Osteoblast (primary cell): ENCODE data around the gene MARK3. TPM values are rescaled to one million over a fixed set of nuclear protein-coding genes. Genes with fewer than 3 reads are reported as not detected.

ENCODE experiments used
- DNase-seq: peaks from one replicate; pipeline ENCODE4 v3.0.0; 2011; ENCODE audit warnings: low spot score, mixed read lengths; ENCODE audit not compliant: insufficient read length; ENCODE audit errors: missing footprints
- H2AFZ ChIP-seq: 2 replicates; pipeline ENCODE4 v1.6.0; 2011; ENCODE audit warnings: mild to moderate bottlenecking, low read length
- H3K27ac ChIP-seq: 2 replicates; pipeline ENCODE4 v1.5.1; 2011; ENCODE audit warnings: mild to moderate bottlenecking, low read depth, low read length, moderate library complexity
- H3K27me3 ChIP-seq: 2 replicates; pipeline ENCODE4 v1.6.0; 2012; ENCODE audit warnings: mild to moderate bottlenecking, control low read depth, inconsistent platforms, low read length, moderate library complexity; ENCODE audit not compliant: insufficient read depth
- H3K36me3 ChIP-seq: 2 replicates; pipeline ENCODE4 v1.5.1; 2011; ENCODE audit warnings: mild to moderate bottlenecking, low read length, control low read depth, moderate library complexity; ENCODE audit not compliant: insufficient read depth
- H3K4me1 ChIP-seq: 2 replicates; pipeline ENCODE4 v1.5.1; 2011; ENCODE audit warnings: mild to moderate bottlenecking, low read length, control low read depth, moderate library complexity; ENCODE audit not compliant: insufficient read depth
- H3K4me2 ChIP-seq: 2 replicates; pipeline ENCODE4 v1.6.0; 2011; ENCODE audit warnings: mild to moderate bottlenecking, low read length; ENCODE audit not compliant: insufficient read depth
- H3K4me3 ChIP-seq: fragments of 200-600 bp; sonication (generic); 3 replicates; pipeline ENCODE4 v1.5.1; 2012; ENCODE audit warnings: mild to moderate bottlenecking, low read length, inconsistent platforms; ENCODE audit not compliant: insufficient read depth
- H3K79me2 ChIP-seq: 2 replicates; pipeline ENCODE4 v1.6.0; 2012; ENCODE audit warnings: mild to moderate bottlenecking, low read length, control low read depth, inconsistent platforms; ENCODE audit not compliant: insufficient read depth
- H3K9me3 ChIP-seq: 2 replicates; pipeline ENCODE4 v1.5.1; 2011; ENCODE audit warnings: low read depth, low read length, control low read depth
- H4K20me1 ChIP-seq: 2 replicates; pipeline ENCODE4 v1.6.0; 2012; ENCODE audit warnings: mild to moderate bottlenecking, low read length, control low read depth; ENCODE audit not compliant: insufficient read depth
- total RNA-seq: library from RNA; depleted of rRNA; stranded (reverse); fragments of >200 nt; gene quantifications from 2 replicates; pipeline ENCODE4 v1.2.3, GENCODE V29; 2012
- TF ChIP-seq, protein P1 (sequence below): IDR thresholded peaks from 2 replicates; pipeline ENCODE4 v1.5.1; 2011; ENCODE audit warnings: mild to moderate bottlenecking, low read depth, low read length, moderate library complexity; ENCODE audit errors: extremely low read depth

Gene MARK3
- total RNA-seq, 1 donor = 101 TPM

DNA sequence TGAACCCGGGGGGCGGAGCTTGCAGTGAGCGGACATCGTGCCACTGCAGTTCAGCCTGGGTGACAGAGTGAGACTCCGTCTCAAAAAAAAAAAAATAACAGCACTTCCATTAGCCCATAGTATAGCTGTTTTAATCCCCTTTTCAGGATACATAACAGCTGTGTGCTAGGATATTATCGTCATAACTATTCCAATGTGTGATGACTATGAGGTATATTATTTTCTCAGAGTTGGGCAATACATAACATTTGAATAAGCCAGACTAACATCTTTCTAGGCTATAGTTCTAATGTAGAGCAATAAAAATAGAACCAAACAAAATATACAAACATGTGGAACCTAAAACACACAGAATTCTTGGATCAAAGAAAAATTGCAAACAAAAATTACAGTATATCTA is 57.1 kb downstream of the MARK3 start:
- peaks cover 97% of the 10 kb centered on the region for H3K79me2 ChIP-seq
- DNase-seq = no peak
- H3K36me3 ChIP-seq = peaks cover 33% of the 10 kb centered on the region
- peaks cover 17% of the 10 kb centered on the region for H4K20me1 ChIP-seq
- H3K4me3 ChIP-seq = no peak overlapping the region
- H3K27me3 ChIP-seq = no peaks in the 10 kb centered on the region
- H3K9me3 ChIP-seq = no peaks in the 10 kb centered on the region
- H3K4me1 ChIP-seq = no peaks in the 10 kb centered on the region
- H3K27ac ChIP-seq = no peak overlapping the region
- H3K4me2 ChIP-seq = no peak overlapping the region
- H2AFZ ChIP-seq = no peak overlapping the region
- TF ChIP-seq, protein P1, sequence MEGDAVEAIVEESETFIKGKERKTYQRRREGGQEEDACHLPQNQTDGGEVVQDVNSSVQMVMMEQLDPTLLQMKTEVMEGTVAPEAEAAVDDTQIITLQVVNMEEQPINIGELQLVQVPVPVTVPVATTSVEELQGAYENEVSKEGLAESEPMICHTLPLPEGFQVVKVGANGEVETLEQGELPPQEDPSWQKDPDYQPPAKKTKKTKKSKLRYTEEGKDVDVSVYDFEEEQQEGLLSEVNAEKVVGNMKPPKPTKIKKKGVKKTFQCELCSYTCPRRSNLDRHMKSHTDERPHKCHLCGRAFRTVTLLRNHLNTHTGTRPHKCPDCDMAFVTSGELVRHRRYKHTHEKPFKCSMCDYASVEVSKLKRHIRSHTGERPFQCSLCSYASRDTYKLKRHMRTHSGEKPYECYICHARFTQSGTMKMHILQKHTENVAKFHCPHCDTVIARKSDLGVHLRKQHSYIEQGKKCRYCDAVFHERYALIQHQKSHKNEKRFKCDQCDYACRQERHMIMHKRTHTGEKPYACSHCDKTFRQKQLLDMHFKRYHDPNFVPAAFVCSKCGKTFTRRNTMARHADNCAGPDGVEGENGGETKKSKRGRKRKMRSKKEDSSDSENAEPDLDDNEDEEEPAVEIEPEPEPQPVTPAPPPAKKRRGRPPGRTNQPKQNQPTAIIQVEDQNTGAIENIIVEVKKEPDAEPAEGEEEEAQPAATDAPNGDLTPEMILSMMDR = no peak

DNA sequence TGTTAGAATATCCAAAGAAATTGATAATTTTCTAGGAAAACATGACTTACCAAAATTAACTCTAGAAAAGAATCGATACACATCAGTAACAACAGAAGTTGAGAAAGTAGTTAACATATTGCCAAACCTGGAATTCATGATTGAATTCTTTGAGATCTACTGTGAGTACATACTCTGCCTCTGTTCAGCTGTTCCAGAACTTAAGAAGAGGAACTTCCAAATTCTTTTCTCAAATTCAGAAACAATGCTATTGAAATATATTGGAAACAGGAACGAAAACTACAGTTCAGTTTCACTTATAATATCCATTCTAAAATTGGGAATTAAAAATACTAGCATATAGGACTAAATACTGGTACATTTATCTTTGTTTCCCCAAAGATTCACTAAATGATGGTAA is 57.9 kb downstream of the MARK3 start:
- DNase-seq = no peak
- H3K27me3 ChIP-seq = no peaks in the 10 kb centered on the region
- no peak overlapping the region for H3K4me2 ChIP-seq
- H3K79me2 ChIP-seq = peaks cover 98% of the 10 kb centered on the region
- H4K20me1 ChIP-seq = peaks cover 26% of the 10 kb centered on the region
- H3K27ac ChIP-seq = no peak overlapping the region
- no peak overlapping the region for H2AFZ ChIP-seq
- H3K36me3 ChIP-seq = peaks cover 33% of the 10 kb centered on the region
- H3K9me3 ChIP-seq = no peaks in the 10 kb centered on the region
- no peaks in the 10 kb centered on the region for H3K4me1 ChIP-seq
- TF ChIP-seq, protein P1 = no peak
- H3K4me3 ChIP-seq = no peak overlapping the region

DNA sequence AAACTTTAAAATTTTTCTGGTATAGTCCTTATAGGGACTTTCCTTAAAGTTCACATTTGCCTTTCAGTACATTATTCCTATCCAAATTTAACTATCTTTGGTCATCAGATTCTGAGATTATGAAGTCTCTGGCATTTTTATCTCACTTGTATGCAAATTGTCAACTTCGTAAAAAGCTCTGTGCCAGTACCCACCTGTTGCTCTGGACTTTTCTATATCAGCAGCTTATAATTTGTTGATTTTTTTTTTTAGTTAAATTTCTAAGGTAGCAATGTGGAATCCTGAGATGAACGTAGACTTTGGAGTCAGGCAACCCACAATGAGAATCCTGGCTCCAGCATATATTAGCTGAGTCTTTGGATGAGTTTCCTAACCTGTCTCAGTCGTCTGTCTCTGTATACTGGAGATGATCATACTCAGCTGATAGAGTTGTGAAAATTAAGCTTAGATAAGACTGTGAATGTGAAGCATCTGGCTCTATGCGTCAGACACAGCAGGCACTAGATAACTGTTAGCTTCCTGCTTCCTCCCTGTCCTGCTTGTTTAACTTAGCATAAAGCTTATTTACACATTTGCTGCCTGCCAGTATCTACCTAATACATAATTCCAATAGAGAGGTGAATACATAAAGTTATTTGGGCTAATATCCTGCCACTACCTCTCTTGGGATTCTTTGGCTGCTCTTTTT is 59.8 kb downstream of the MARK3 start:
- Histone ChIP-seq H3K36me3 (peaks cover 16% of the 10 kb centered on the region), H3K4me2 (no peak overlapping the region), H2AFZ (no peak overlapping the region), H3K79me2 (peaks cover 95% of the 10 kb centered on the region), H3K9me3 (no peaks in the 10 kb centered on the region), H3K4me3 (no peak overlapping the region), H3K27ac (no peak overlapping the region), H3K27me3 (no peaks in the 10 kb centered on the region), H3K4me1 (peaks cover 1% of the 10 kb centered on the region), H4K20me1 (peaks cover 33% of the 10 kb centered on the region)
- TF ChIP-seq, protein P1 = no peak
- DNase-seq = no peak

DNA sequence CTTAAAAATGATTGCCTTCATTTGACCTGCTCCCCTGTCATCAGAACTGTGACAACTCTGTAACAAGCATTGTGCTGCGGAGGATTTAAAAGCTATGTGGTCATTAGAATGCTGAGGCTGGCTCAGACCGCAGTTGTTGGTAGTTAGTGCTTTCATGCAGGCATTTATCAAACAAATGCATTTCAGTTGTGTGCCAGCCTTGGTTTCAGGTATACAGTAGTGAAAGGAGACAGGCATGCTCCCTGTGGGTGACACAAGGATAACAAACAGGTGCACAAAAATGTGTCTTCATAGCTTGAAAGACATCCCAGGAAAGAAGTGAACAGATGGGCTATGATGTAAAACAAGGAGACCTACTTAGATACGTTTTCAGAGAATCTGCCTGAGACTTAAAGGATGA is 60.6 kb downstream of the MARK3 start:
- Histone ChIP-seq H3K9me3 (no peaks in the 10 kb centered on the region), H3K4me3 (no peak overlapping the region), H2AFZ (no peak overlapping the region), H3K79me2 (peaks cover 93% of the 10 kb centered on the region), H3K27me3 (no peaks in the 10 kb centered on the region), H3K4me2 (no peak overlapping the region), H3K27ac (no peak overlapping the region), H3K36me3 (peaks cover 15% of the 10 kb centered on the region), H3K4me1 (peaks cover 6% of the 10 kb centered on the region), H4K20me1 (peaks cover 33% of the 10 kb centered on the region)
- no peak for DNase-seq
- TF ChIP-seq, protein P1 = no peak
